Measurements from ENCODE around the gene OR5K4. TPM values are rescaled to one million over a fixed set of nuclear protein-coding genes. Genes with fewer than 3 reads are reported as not detected.
"Not testable (repeated sequence)": the region's sequence is repeated elsewhere in the genome, so short reads cannot be mapped to it uniquely, and the experiment has no call there.

OR5K4 gene
- total RNA-seq, 4 donors from 2014 or later: not detected

DNA sequence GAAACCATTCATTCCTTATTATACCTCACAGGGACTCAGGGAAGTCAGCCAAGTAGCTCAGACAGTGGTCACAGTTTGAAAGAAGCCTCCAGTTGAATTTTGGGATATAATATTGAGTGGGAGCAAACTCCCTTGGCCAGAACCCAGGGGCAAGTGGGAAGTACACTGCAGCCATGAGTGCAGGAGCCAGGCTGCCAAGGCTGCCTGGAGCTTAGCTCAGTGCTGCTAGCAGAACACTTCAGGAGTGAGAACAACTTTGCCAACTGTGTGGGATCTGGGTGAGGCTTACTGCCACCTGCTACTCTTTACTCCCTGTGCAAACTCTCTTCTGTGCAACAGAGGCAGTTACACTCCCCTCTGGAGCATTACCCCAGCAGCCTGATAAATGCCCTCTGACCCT, 41.4 kb downstream of the OR5K4 start:
- TF ChIP-seq, protein P1, sequence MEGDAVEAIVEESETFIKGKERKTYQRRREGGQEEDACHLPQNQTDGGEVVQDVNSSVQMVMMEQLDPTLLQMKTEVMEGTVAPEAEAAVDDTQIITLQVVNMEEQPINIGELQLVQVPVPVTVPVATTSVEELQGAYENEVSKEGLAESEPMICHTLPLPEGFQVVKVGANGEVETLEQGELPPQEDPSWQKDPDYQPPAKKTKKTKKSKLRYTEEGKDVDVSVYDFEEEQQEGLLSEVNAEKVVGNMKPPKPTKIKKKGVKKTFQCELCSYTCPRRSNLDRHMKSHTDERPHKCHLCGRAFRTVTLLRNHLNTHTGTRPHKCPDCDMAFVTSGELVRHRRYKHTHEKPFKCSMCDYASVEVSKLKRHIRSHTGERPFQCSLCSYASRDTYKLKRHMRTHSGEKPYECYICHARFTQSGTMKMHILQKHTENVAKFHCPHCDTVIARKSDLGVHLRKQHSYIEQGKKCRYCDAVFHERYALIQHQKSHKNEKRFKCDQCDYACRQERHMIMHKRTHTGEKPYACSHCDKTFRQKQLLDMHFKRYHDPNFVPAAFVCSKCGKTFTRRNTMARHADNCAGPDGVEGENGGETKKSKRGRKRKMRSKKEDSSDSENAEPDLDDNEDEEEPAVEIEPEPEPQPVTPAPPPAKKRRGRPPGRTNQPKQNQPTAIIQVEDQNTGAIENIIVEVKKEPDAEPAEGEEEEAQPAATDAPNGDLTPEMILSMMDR (IDR thresholded peaks at IDR 0.05): no peak
- DNase-seq (ENCODE audit: low spot score): no peak
- no peak for ATAC-seq (ENCODE audit: low FRiP score)

DNA sequence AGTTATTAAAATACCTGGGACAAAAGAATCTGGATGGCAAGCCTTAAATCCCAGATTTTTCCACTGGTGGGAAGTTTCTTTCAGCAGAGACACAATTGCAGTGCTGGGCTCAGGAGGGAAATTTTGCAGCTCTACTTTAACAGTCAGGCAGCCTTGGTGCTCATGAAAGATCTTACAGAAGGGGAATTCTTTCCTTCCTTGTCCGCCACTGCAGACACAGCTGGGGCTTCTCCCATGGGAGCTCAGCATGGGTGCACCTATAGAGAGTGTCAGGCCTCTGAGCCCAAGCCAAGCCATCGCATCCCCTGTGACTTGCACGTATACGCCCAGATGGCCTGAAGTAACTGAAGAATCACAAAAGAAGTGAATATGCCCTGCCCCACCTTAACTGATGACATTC, 42.8 kb downstream of the OR5K4 start:
- not testable (repeated sequence) for DNase-seq (ENCODE audit: low spot score); ATAC-seq (ENCODE audit: low FRiP score)

DNA sequence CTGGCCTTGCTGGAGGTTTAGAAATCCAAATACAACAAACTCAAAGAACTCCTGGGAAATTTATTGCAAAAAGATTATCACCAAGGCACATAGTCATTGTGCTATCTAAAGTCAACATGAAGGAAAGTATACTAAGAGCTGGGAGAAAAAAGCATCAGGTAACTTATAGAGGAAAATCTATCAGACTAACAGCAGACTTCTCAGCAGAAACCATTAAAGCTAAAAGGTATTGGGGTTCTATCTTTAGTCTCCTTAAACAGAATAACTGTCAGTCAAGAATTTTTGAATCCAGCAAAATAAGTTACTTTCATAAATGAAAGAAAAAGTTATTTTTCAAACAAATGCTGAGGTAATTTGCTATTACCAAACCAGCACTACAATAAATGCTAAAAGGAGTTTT, 44.9 kb downstream of the OR5K4 start:
- no peak for DNase-seq (ENCODE audit: low spot score)
- ATAC-seq (ENCODE audit: low FRiP score): no peak
- TF ChIP-seq, protein P1 (IDR thresholded peaks at IDR 0.05): no peak

DNA sequence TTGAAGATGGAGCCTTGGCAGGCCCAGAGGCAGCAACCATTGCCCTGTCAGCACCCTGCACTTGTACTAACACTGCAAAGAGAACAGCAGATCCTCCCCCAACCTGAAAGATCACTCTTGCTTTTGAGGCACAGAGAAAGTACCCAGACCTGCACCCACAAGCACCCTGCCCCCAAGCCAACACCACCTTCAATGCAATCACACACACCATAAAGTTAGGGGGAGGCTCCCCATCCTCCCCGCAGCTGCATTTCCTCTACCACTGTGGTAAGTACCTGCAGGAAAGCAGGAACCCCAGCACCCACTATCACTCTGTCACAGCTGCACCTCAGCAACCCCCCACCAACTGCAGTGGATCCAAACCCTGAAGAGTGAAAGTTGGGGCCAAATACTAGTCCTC, 48.9 kb downstream of the OR5K4 start:
- DNase-seq (ENCODE audit: low spot score) (no peak), ATAC-seq (ENCODE audit: low FRiP score) (no peak)
- TF ChIP-seq, protein P1 (IDR thresholded peaks at IDR 0.05): no peak

DNA sequence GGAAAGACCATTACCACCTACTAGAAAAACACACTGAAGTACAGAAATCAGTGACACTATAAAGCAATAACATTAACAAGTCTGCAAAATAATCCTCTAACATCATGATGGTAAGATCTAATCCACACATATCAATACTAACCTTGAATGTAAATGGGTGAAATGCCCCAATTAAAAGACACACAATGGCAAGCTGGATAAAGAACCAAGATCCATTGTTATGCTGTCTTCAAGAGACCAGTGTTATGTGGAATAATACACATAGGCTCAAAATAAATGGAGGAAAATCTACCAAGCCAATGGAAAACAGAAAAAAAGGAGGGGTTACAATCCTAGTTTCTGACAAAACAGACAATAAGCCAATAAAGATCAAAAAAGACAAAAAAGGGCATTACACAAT, 50.4 kb downstream of the OR5K4 start:
- ATAC-seq (ENCODE audit: low FRiP score) (no peak), DNase-seq (ENCODE audit: low spot score) (no peak)
- TF ChIP-seq, protein P1 (IDR thresholded peaks at IDR 0.05): no peak

Other genes with a start within 250 kb of the OR5K4 start
- not detected for gene OR5H1, start 223.1 kb upstream of the OR5K4 start, total RNA-seq
- gene OR5H14, start 206.4 kb upstream of the OR5K4 start, total RNA-seq: not detected
- not detected for gene OR5H15, start 187.2 kb upstream of the OR5K4 start, total RNA-seq
- not detected for gene OR5H6, start 89.6 kb upstream of the OR5K4 start, total RNA-seq
- not detected for gene OR5H2, start 71.3 kb upstream of the OR5K4 start, total RNA-seq
- gene OR5K3, start 36.8 kb downstream of the OR5K4 start, total RNA-seq: not detected
- gene OR5K1, start 109.3 kb downstream of the OR5K4 start, total RNA-seq: not detected
- not detected for gene OR5K2, start 143.8 kb downstream of the OR5K4 start, total RNA-seq
- 100 to 1,000 TPM; 116 to 155 (median 139) TPM for gene CLDND1, start 169.0 kb downstream of the OR5K4 start, total RNA-seq
- gene GPR15, start 178.1 kb downstream of the OR5K4 start, total RNA-seq: under 1 TPM in 1 of 4 donors, not detected in 3; 0.44 TPM
- 10 to 100 TPM; 10.6 to 27.7 (median 15.1) TPM for gene CPOX, start 239.8 kb downstream of the OR5K4 start, total RNA-seq